ENCODE data around the gene TBC1D3B. TPM values are rescaled to one million over a fixed set of nuclear protein-coding genes. Genes with fewer than 3 reads are reported as not detected.

TBC1D3B gene
- total RNA-seq, 1 experiment from 2014 or later, result 6.3 TPM

DNA sequence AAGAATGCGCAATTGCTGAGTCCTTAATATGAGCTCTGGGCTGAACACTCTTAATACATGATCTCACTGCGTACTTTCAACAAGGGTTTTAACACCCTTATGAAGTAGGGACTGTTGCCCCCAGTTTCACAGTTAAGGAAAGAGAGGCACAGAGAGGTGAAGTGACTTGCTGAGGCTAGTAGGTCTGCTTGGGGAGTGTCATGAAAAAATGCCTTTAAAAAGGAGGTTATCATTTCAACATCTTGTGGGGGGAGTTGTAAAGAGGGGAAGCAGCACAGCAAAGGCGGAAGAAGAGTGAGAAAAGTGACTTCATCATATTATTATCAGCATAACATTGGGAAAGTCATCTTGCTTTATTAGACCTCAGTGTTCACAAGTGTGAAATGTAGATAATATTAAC, 36.5 kb upstream of the TBC1D3B start:
- TF ChIP-seq NR2C2 (CRISPR knock-in tag; IDR thresholded peaks at IDR 0.05), result no peak
- CTCF ChIA-PET, result interaction anchor here (2.0 kb wide), 1 partner anchor 18 kb away, joined by 6 read pairs; no protein-coding TSS in a partner anchor
- Mint-ChIP-seq H3K36me3 (peaks cover 4% of the 10 kb centered on the region), H3K4me1 (peaks cover 2% of the 10 kb centered on the region; the same call in 1 of the 2 replicates), H3K4me3 (no peak overlapping the region), H3K9me3 (peaks cover 5% of the 10 kb centered on the region), H3K27me3 (ENCODE audit: low read depth) (no peaks in the 10 kb centered on the region; the same call in 1 of the 2 replicates), H3K27ac (no peak overlapping the region)
- no peak for ATAC-seq
- POLR2A ChIA-PET, result no interaction called here
- no peak for DNase-seq (ENCODE audit: low spot score)

DNA sequence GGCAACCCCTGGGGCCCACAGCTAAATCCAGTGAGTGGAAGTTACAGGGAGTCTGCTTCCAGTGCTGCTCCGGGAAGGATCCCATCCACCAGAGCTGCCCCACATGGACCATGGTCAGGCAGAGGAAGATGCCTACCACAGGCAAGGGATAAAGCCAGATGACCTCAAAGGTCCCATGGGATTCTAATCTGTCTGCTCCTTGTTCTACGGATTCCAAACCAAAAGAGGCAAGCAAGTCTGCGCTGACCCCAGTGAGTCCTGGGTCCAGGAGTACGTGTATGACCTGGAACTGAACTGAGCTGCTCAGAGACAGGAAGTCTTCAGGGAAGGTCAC, 35.8 kb upstream of the TBC1D3B start:
- DNase-seq (ENCODE audit: low spot score) (no peak), ATAC-seq (no peak)
- Mint-ChIP-seq H3K36me3 (no peaks in the 10 kb centered on the region), H3K9me3 (no peaks in the 10 kb centered on the region), H3K4me1 (peaks cover 2% of the 10 kb centered on the region; the same call in 1 of the 2 replicates), H3K27me3 (ENCODE audit: low read depth) (no peaks in the 10 kb centered on the region), H3K27ac (no peak overlapping the region), H3K4me3 (no peak overlapping the region)
- CTCF ChIA-PET, result interaction anchor here (2.0 kb wide), 1 partner anchor 17 kb away, joined by 6 read pairs; no protein-coding TSS in a partner anchor
- TF ChIP-seq NFE2L1 (CRISPR knock-in tag; IDR thresholded peaks at IDR 0.05) (no peak), FOXP4 (CRISPR knock-in tag; IDR thresholded peaks at IDR 0.05) (no peak), TCF7 (CRISPR knock-in tag; IDR thresholded peaks at IDR 0.05; ENCODE audit: low read depth) (no peak), ZSCAN18 (CRISPR knock-in tag; IDR thresholded peaks at IDR 0.05) (no peak), STAT6 (CRISPR knock-in tag; conservative IDR thresholded peaks at IDR 0.05; ENCODE audit: low read depth) (no peak), E2F1 (CRISPR knock-in tag; IDR thresholded peaks at IDR 0.05) (no peak), ZNF416 (CRISPR knock-in tag; IDR thresholded peaks at IDR 0.05) (no peak), ATF6 (CRISPR knock-in tag; IDR thresholded peaks at IDR 0.05) (no peak), ZNF263 (CRISPR knock-in tag; IDR thresholded peaks at IDR 0.05; ENCODE audit: low read depth) (no peak)
- TF ChIP-seq, protein P1, sequence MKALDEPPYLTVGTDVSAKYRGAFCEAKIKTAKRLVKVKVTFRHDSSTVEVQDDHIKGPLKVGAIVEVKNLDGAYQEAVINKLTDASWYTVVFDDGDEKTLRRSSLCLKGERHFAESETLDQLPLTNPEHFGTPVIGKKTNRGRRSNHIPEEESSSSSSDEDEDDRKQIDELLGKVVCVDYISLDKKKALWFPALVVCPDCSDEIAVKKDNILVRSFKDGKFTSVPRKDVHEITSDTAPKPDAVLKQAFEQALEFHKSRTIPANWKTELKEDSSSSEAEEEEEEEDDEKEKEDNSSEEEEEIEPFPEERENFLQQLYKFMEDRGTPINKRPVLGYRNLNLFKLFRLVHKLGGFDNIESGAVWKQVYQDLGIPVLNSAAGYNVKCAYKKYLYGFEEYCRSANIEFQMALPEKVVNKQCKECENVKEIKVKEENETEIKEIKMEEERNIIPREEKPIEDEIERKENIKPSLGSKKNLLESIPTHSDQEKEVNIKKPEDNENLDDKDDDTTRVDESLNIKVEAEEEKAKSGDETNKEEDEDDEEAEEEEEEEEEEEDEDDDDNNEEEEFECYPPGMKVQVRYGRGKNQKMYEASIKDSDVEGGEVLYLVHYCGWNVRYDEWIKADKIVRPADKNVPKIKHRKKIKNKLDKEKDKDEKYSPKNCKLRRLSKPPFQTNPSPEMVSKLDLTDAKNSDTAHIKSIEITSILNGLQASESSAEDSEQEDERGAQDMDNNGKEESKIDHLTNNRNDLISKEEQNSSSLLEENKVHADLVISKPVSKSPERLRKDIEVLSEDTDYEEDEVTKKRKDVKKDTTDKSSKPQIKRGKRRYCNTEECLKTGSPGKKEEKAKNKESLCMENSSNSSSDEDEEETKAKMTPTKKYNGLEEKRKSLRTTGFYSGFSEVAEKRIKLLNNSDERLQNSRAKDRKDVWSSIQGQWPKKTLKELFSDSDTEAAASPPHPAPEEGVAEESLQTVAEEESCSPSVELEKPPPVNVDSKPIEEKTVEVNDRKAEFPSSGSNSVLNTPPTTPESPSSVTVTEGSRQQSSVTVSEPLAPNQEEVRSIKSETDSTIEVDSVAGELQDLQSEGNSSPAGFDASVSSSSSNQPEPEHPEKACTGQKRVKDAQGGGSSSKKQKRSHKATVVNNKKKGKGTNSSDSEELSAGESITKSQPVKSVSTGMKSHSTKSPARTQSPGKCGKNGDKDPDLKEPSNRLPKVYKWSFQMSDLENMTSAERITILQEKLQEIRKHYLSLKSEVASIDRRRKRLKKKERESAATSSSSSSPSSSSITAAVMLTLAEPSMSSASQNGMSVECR (CRISPR knock-in tag; IDR thresholded peaks at IDR 0.05; ENCODE audit: borderline replicate concordance), result no peak
- TF ChIP-seq, protein P2, sequence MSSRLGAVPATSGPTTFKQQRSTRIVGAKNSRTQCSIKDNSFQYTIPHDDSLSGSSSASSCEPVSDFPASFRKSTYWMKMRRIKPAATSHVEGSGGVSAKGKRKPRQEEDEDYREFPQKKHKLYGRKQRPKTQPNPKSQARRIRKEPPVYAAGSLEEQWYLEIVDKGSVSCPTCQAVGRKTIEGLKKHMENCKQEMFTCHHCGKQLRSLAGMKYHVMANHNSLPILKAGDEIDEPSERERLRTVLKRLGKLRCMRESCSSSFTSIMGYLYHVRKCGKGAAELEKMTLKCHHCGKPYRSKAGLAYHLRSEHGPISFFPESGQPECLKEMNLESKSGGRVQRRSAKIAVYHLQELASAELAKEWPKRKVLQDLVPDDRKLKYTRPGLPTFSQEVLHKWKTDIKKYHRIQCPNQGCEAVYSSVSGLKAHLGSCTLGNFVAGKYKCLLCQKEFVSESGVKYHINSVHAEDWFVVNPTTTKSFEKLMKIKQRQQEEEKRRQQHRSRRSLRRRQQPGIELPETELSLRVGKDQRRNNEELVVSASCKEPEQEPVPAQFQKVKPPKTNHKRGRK (CRISPR knock-in tag; IDR thresholded peaks at IDR 0.05; ENCODE audit: borderline replicate concordance), result no peak
- TF ChIP-seq, protein P3, sequence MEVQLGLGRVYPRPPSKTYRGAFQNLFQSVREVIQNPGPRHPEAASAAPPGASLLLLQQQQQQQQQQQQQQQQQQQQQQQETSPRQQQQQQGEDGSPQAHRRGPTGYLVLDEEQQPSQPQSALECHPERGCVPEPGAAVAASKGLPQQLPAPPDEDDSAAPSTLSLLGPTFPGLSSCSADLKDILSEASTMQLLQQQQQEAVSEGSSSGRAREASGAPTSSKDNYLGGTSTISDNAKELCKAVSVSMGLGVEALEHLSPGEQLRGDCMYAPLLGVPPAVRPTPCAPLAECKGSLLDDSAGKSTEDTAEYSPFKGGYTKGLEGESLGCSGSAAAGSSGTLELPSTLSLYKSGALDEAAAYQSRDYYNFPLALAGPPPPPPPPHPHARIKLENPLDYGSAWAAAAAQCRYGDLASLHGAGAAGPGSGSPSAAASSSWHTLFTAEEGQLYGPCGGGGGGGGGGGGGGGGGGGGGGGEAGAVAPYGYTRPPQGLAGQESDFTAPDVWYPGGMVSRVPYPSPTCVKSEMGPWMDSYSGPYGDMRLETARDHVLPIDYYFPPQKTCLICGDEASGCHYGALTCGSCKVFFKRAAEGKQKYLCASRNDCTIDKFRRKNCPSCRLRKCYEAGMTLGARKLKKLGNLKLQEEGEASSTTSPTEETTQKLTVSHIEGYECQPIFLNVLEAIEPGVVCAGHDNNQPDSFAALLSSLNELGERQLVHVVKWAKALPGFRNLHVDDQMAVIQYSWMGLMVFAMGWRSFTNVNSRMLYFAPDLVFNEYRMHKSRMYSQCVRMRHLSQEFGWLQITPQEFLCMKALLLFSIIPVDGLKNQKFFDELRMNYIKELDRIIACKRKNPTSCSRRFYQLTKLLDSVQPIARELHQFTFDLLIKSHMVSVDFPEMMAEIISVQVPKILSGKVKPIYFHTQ (CRISPR knock-in tag; IDR thresholded peaks at IDR 0.05), result no peak
- TF ChIP-seq, protein P4, sequence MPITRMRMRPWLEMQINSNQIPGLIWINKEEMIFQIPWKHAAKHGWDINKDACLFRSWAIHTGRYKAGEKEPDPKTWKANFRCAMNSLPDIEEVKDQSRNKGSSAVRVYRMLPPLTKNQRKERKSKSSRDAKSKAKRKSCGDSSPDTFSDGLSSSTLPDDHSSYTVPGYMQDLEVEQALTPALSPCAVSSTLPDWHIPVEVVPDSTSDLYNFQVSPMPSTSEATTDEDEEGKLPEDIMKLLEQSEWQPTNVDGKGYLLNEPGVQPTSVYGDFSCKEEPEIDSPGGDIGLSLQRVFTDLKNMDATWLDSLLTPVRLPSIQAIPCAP (CRISPR knock-in tag; IDR thresholded peaks at IDR 0.05), result no peak
- POLR2A ChIA-PET, result no interaction called here

Measured in WTC11 (cell line).